Upper lobe of right lung (tissue), 1 donor: ENCODE data around the gene MGAT5B. TPM values are rescaled to one million over a fixed set of nuclear protein-coding genes. Genes with fewer than 3 reads are reported as not detected.

Source experiments
- ATAC-seq: fragments of 200-7000 bp; cut with Tn5 transposase; one replicate; pipeline ENCODE4 v1.9.1; 2020; ENCODE audit warnings: mild to moderate bottlenecking, moderate library complexity
- DNase-seq: peaks from one replicate; pipeline ENCODE4 v3.0.0-alpha.2; 2020
- H3K27ac ChIP-seq: fragments of 200-600 bp; one replicate; pipeline ENCODE4 v1.8.0; 2022
- H3K27me3 ChIP-seq: fragments of 200-600 bp; one replicate; pipeline ENCODE4 v1.8.0; 2022; ENCODE audit warnings: mild to moderate bottlenecking
- H3K36me3 ChIP-seq: fragments of 200-600 bp; one replicate; pipeline ENCODE4 v1.8.0; 2022
- H3K4me1 ChIP-seq: fragments of 200-600 bp; one replicate; pipeline ENCODE4 v1.8.0; 2022
- H3K4me3 ChIP-seq: fragments of 200-600 bp; one replicate; pipeline ENCODE4 v1.8.0; 2022; ENCODE audit warnings: mild to moderate bottlenecking
- H3K9me3 ChIP-seq: fragments of 200-600 bp; one replicate; pipeline ENCODE4 v1.8.0; 2022
- intact Hi-C: fragments of 100-400 bp; cut with DNase I; formaldehyde crosslinking; loops from one replicate; pipeline ENCODE4 v1.11.0; 2022
- total RNA-seq: library from RNA; stranded (reverse); fragmentation: NEBNext Ultra II Directional; extraction: Animal tissue kit (Norgen Biotek cat#: 25700); gene quantifications from one replicate; pipeline ENCODE4 v1.2.1, GENCODE V29; 2021
- TF ChIP-seq, protein P1 (sequence below): fragments of 200-600 bp; IDR thresholded peaks from one replicate; pipeline ENCODE4 v1.8.0; 2022; ENCODE audit warnings: antibody characterized with exemption
- donor health status: DM: no; HTN: yes; CAD: no; lungs with severe emphysema.

Gene MGAT5B
- total RNA-seq, 1 donor from 2014 or later = 2.0 TPM

DNA sequence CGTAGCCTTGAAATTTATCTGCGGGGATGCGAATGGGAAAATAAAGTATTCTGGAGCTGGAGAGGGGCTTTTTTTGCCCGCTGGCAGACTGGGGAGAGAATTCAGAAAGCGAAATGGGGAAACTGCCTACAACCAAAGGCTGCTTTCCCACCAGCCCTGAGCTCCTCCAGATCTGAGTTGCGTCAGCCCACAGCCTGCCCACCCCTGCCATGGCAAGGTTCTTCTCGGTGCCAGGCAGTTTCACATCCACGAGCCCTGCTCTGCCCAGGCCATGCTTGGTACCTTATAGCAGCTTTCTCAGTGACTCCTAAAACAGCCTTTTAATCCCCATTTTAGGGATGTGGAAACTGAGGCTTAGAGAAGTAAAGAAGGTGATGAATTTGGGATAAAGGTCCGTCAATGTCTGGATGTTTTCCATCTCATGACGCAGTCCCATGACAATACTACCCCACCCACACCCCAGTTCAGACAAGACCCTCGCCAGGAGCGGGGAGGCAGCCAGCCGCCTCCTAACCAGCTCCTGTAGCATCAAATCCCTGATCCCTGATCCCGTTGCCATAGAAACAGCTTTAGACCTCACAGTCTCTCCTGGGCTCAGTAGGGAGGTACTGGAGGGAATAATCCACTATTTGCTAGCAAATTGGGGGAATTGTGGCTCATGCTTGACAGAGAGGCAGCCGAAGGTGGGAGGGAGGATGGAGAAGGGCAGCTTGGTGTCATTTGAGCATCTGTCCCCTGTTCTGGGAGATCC is 113.5 kb downstream of the MGAT5B start:
- no peaks in the 10 kb centered on the region for H3K27me3 ChIP-seq
- H3K9me3 ChIP-seq = no peaks in the 10 kb centered on the region
- no peaks in the 10 kb centered on the region for H3K36me3 ChIP-seq
- H3K27ac ChIP-seq = no peak overlapping the region
- intact Hi-C loops = no loop called here
- no peaks in the 10 kb centered on the region for H3K4me1 ChIP-seq
- TF ChIP-seq, protein P1, sequence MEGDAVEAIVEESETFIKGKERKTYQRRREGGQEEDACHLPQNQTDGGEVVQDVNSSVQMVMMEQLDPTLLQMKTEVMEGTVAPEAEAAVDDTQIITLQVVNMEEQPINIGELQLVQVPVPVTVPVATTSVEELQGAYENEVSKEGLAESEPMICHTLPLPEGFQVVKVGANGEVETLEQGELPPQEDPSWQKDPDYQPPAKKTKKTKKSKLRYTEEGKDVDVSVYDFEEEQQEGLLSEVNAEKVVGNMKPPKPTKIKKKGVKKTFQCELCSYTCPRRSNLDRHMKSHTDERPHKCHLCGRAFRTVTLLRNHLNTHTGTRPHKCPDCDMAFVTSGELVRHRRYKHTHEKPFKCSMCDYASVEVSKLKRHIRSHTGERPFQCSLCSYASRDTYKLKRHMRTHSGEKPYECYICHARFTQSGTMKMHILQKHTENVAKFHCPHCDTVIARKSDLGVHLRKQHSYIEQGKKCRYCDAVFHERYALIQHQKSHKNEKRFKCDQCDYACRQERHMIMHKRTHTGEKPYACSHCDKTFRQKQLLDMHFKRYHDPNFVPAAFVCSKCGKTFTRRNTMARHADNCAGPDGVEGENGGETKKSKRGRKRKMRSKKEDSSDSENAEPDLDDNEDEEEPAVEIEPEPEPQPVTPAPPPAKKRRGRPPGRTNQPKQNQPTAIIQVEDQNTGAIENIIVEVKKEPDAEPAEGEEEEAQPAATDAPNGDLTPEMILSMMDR = no peak
- DNase-seq (no peak), ATAC-seq (no peak)
- H3K4me3 ChIP-seq = no peak overlapping the region

DNA sequence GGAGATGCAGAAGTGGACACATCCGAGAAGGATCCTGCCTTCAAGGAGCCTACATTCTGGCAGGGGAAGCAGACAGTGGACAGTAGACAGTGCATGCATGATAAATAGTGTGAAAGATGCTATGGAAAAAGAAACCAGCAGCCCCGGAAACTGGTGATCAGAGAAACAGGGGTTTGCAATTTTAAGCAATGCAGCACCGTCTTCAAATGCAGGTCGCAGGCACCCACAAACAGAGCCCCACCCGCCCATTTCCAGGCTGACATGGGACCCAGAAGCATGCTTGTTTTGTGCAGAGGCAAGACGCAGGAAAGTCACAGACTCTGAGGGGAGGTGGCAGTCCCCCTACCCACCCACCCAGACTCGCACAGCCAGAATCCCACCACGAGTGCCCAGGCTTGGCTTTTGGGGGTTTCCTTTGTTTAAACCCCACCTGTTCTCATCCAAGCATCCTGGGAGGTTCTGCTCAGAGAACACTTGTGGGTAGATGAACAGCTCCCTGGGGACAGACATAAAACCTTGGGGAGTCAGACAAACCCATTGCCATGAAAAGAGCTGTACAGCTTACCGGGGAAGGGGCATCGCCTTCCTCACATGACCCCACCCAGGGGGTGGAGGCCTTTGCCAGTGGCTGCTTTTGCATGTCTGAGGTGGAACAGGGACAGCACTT is 114.3 kb downstream of the MGAT5B start:
- Histone ChIP-seq H3K9me3 (no peaks in the 10 kb centered on the region), H3K27me3 (no peaks in the 10 kb centered on the region), H3K36me3 (no peaks in the 10 kb centered on the region), H3K4me3 (no peak overlapping the region), H3K27ac (no peak overlapping the region), H3K4me1 (no peaks in the 10 kb centered on the region)
- TF ChIP-seq, protein P1 = no peak
- intact Hi-C loops = no loop called here
- DNase-seq (no peak), ATAC-seq (no peak)

DNA sequence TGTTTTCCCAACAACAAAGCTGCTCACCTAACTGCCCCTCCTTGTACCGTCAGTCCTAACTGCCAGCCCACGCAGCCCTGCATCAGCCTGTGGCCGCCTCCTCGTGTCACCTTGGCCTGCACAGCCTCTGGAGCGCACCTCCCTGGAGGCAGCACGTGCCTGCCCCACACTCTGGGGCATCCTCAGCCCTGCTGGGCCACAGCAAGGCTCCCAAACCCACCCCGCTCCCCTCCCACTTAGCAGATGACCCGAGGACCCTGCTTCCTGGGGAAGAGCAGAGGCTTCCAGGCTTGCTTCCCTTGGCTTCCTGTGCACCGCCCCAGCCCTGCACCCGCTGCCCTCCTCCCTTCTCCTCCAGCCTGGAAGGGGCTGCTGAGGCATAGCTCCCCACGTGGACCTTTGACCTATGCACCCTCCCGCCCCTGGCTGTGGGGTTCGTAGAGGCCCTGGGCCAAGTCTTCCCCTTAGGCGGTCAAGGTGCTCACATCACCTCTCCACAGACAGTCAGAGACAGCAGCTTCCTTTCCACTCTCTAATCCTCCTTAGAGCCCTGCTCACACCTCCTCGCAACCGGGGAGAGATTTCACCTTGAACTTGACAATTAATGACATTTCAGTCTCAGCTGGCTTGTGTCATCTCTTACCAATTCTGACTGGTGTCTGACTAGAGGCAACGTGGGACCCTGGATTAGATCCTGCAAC is 115.0 kb downstream of the MGAT5B start:
- TF ChIP-seq, protein P1 = no peak
- Histone ChIP-seq H3K27ac (no peak overlapping the region), H3K4me3 (no peak overlapping the region), H3K4me1 (no peaks in the 10 kb centered on the region), H3K27me3 (no peaks in the 10 kb centered on the region), H3K9me3 (no peaks in the 10 kb centered on the region), H3K36me3 (no peaks in the 10 kb centered on the region)
- peak; percentile 34 for ATAC-seq
- DNase-seq = no peak
- intact Hi-C loops = no loop called here

DNA sequence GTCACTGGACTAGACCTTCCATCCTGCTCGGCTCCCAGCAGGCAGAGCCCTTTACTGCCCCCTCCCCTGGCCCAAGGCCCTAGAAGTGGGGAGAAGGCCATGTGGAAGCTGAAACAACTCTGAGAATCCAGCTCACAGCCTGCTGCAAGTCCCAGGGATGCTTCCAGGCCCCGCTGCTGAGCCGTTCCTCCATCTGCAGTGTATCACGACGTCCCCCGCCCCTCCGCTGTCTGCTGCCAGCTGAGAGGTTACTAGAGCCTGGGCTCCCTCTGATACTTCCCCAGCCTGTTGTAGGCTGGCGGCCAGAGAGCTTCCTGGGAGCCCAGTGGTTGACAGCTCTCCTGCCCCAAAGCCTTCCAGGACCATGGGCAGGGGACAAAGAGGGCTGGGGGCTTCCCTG is 118.2 kb downstream of the MGAT5B start:
- Histone ChIP-seq H3K9me3 (no peaks in the 10 kb centered on the region), H3K27ac (no peak overlapping the region), H3K36me3 (no peaks in the 10 kb centered on the region), H3K4me3 (no peak overlapping the region), H3K4me1 (no peaks in the 10 kb centered on the region), H3K27me3 (no peaks in the 10 kb centered on the region)
- intact Hi-C loops = no loop called here
- TF ChIP-seq, protein P1 = no peak
- DNase-seq = no peak
- no peak for ATAC-seq

DNA sequence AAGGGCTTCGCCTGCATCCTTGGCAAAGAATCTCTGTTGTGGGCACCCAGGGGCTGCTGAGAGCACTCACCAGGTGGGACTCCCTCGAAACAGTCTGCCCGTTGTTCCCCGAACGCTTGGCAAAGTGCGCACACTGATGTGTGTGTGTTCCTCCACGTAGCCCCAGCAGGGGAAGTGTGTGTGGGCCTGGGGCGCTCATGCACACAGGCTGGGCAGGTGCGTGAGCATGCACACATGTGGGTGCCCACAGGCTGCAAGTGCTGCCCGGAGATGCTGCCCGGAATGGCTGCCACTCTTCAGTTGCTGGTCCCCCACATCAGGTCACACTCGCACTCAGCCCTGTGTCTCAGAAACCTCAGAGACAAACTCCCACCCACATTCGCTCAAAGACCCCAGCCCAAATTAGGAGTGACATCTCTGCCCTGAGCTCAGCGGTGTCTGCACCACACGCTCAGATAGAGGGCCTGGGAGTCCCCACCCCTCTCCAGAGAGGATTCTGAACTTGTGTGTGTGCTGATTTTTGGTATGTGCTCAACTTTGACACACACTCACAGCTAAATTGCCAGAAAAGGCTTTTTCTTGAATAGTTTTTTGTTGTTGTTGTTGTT is 119.4 kb downstream of the MGAT5B start:
- H3K4me3 ChIP-seq = no peak overlapping the region
- no peaks in the 10 kb centered on the region for H3K27me3 ChIP-seq
- no peaks in the 10 kb centered on the region for H3K4me1 ChIP-seq
- DNase-seq (no peak), ATAC-seq (no peak)
- no peaks in the 10 kb centered on the region for H3K36me3 ChIP-seq
- no peaks in the 10 kb centered on the region for H3K9me3 ChIP-seq
- intact Hi-C loops = no loop called here
- TF ChIP-seq, protein P1 = no peak
- no peak overlapping the region for H3K27ac ChIP-seq
